HCT116 (cell line): Measurements from ENCODE around the gene SYNE1.

Experiments used
- ATF3 ChIP-seq: IDR thresholded peaks from 2 replicates; pipeline ENCODE4 v1.6.1; 2012
- CBX3 ChIP-seq: IDR thresholded peaks from 2 replicates; pipeline ENCODE4 v1.6.1; 2012; ENCODE audit warnings: low read depth
- CEBPB ChIP-seq: IDR thresholded peaks from 2 replicates; pipeline ENCODE4 v1.6.1; 2012; ENCODE audit warnings: low read depth
- EGR1 ChIP-seq: IDR thresholded peaks from 2 replicates; pipeline ENCODE4 v1.6.1; 2012; ENCODE audit warnings: low read depth
- EZH2 ChIP-seq: fragments of 200-600 bp; sonication (generic); IDR thresholded peaks from 2 replicates; pipeline ENCODE4 v1.6.1; 2017; ENCODE audit warnings: antibody characterized with exemption, mixed run types
- JUND ChIP-seq: IDR thresholded peaks from 2 replicates; pipeline ENCODE4 v1.6.1; 2012
- POLR2A ChIP-seq: IDR thresholded peaks from 2 replicates; pipeline ENCODE4 v1.7.0; 2011; ENCODE audit warnings: borderline replicate concordance; ENCODE audit not compliant: insufficient read depth, insufficient read length; ENCODE audit errors: extremely low read depth
- POLR2AphosphoS5 ChIP-seq: IDR thresholded peaks from 2 replicates; pipeline ENCODE4 v1.6.1; 2011; ENCODE audit warnings: mild to moderate bottlenecking, low read depth, low read length, moderate library complexity
- RAD21 ChIP-seq: IDR thresholded peaks from 2 replicates; pipeline ENCODE4 v1.6.1; 2012; ENCODE audit warnings: low read depth, mild to moderate bottlenecking
- REST ChIP-seq: IDR thresholded peaks from 2 replicates; pipeline ENCODE4 v1.6.1; 2012; ENCODE audit warnings: low read depth
- SP1 ChIP-seq: IDR thresholded peaks from 2 replicates; pipeline ENCODE4 v1.6.1; 2012; ENCODE audit warnings: low read depth
- ZNF274 ChIP-seq: fragments of 200-500 bp; sonication (Bioruptor generic); IDR thresholded peaks from 2 replicates; pipeline ENCODE4 v1.6.1; 2014; ENCODE audit warnings: mild to moderate bottlenecking, low read depth, low read length, inconsistent platforms
- TF ChIP-seq, protein P1 (sequence below), 3 experiments: fragments of 200-600 bp in 1 of 3; sonication (generic) in 1 of 3; IDR thresholded peaks in 2 of 3; conservative IDR thresholded peaks in 1 of 3; 2 replicates each; pipeline ENCODE4 v1.5.1; 2012 to 2017; ENCODE audit warnings: low read depth in 2 of 3, low read length in 2 of 3, antibody characterized with exemption in 1 of 3, borderline replicate concordance in 1 of 3, control low read depth in 1 of 3, mild to moderate bottlenecking in 1 of 3, mixed read lengths in 1 of 3, mixed run types in 1 of 3, moderate library complexity in 1 of 3; ENCODE audit not compliant: insufficient read depth in 1 of 3

DNA sequence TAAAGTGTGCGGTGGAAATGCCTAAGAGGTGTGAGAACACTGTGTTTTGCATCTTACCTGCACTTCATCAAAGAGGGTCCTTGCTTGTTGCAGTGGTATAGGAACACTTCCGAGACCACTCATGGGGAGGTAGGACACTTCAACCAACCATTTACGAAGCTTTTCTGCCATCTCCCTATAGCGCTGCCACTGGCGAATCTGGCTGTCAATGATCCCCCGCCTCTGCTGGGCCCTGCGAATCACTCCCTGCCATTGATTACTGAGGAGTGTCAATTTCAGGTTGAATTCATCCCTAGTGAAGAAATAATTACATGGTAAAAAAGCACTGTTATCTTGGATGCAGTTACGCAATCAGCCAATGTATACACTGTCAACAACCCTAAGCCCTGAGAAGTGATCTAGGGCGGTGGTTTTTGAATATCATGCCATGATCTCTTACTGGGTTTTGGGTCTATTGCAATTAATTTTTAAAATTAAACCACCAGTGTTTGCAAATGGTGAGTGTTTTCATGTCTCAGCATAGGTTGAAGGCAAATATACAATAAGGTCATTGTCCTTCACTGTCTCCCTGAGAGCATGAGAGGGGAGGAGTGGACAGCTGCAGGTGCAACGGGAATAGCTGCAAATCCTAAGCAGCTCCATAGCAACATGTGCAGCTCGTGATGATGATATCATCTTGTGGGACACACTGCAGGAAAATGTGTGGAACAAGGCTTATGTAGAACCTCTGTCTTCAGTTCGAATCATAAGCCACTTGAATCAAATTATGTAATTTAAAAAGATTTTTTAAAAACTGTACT lies 429.0 kb downstream of the SYNE1 start:
- TF ChIP-seq SP1 (no peak), POLR2A (no peak), EGR1 (no peak), ZNF274 (no peak), CEBPB (no peak), EZH2 (no peak), REST (no peak), RAD21 (no peak), ATF3 (no peak), POLR2AphosphoS5 (no peak), CBX3 (no peak), JUND (no peak)
- TF ChIP-seq, protein P1, sequence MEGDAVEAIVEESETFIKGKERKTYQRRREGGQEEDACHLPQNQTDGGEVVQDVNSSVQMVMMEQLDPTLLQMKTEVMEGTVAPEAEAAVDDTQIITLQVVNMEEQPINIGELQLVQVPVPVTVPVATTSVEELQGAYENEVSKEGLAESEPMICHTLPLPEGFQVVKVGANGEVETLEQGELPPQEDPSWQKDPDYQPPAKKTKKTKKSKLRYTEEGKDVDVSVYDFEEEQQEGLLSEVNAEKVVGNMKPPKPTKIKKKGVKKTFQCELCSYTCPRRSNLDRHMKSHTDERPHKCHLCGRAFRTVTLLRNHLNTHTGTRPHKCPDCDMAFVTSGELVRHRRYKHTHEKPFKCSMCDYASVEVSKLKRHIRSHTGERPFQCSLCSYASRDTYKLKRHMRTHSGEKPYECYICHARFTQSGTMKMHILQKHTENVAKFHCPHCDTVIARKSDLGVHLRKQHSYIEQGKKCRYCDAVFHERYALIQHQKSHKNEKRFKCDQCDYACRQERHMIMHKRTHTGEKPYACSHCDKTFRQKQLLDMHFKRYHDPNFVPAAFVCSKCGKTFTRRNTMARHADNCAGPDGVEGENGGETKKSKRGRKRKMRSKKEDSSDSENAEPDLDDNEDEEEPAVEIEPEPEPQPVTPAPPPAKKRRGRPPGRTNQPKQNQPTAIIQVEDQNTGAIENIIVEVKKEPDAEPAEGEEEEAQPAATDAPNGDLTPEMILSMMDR (IDR thresholded peaks at IDR 0.05 in 2 of 3, conservative IDR thresholded peaks at IDR 0.05 in 1 of 3; ENCODE audit: borderline replicate concordance in 1 of 3, insufficient read depth in 1 of 3, low read depth in 2 of 3, low read length in 2 of 3) = no peak
